Measurements from ENCODE around the gene LMBRD1. TPM values are rescaled to one million over a fixed set of nuclear protein-coding genes. Genes with fewer than 3 reads are reported as not detected.

LMBRD1 gene
- total and polyA plus RNA-seq, 2 of the 13 experiments (the other 11 are each of a cell fraction or from before 2014, with no cell fraction given) = 18.9 to 21.5 TPM

- TF ChIP-seq HNF1B (CRISPR knock-in tag; IDR thresholded peaks at IDR 0.05) (no peak), KLF6 (CRISPR knock-in tag; IDR thresholded peaks at IDR 0.05) (0 out of 2 replicates have a peak, but pooled peaks have one; percentile 28), ZNF414 (CRISPR knock-in tag; IDR thresholded peaks at IDR 0.05) (0 out of 2 replicates have a peak, but pooled peaks have one; percentile 27), ZNF468 (CRISPR knock-in tag; IDR thresholded peaks at IDR 0.05) (no peak), ZMAT3 (CRISPR knock-in tag; conservative IDR thresholded peaks at IDR 0.05) (peak; percentile 67; the same call in 1 of the 2 replicates), PHF8 (CRISPR knock-in tag; IDR thresholded peaks at IDR 0.05) (0 out of 2 replicates have a peak, but pooled peaks have one; percentile 39), TBX2 (CRISPR knock-in tag; IDR thresholded peaks at IDR 0.05; ENCODE audit: borderline replicate concordance) (0 out of 2 replicates have a peak, but pooled peaks have one; percentile 10), LCORL (IDR thresholded peaks at IDR 0.05) (no peak), LCORL (CRISPR knock-in tag; IDR thresholded peaks at IDR 0.05) (0 out of 2 replicates have a peak, but pooled peaks have one; percentile 35), POLR2A (IDR thresholded peaks at IDR 0.05; ENCODE audit: insufficient read depth in 1 of 2, low read depth in 2 of 2, low read length in 2 of 2) (peak in 1 of 2 experiments; percentile 36; a peak in 1 of 4 replicates)
- TF ChIP-seq, protein P1, sequence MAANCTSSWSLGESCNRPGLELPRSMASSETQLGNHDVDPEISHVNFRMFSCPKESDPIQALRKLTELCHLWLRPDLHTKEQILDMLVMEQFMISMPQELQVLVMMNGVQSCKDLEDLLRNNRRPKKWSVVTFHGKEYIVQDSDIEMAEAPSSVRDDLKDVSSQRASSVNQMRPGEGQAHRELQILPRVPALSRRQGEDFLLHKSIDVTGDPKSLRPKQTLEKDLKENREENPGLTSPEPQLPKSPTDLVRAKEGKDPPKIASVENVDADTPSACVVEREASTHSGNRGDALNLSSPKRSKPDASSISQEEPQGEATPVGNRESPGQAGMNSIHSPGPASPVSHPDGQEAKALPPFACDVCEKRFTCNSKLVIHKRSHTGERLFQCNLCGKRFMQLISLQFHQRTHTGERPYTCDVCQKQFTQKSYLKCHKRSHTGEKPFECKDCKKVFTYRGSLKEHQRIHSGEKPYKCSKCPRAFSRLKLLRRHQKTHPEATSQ (CRISPR knock-in tag; IDR thresholded peaks at IDR 0.05; ENCODE audit: borderline replicate concordance) = no peak
These were observed 653 bp downstream of the LMBRD1 start (continued) for GRCh38 chr6:69796073-69796641.

Measured in HepG2 (cell line).